GM20000 (cell line): ENCODE measurements around the gene SP8.
A peak's percentile ranks its signal among the peaks of the same experiment; 100 is the strongest.

Source experiments
- DNase-seq: peaks from one replicate; pipeline ENCODE4 v3.0.0; 2012; ENCODE audit warnings: low spot score
- TF ChIP-seq, protein P1 (sequence below): IDR thresholded peaks from 2 replicates; pipeline ENCODE4 v1.5.1; 2012; ENCODE audit warnings: mild to moderate bottlenecking, control low read depth; ENCODE audit errors: extremely low read depth, missing control alignments

The SP8 gene

DNA sequence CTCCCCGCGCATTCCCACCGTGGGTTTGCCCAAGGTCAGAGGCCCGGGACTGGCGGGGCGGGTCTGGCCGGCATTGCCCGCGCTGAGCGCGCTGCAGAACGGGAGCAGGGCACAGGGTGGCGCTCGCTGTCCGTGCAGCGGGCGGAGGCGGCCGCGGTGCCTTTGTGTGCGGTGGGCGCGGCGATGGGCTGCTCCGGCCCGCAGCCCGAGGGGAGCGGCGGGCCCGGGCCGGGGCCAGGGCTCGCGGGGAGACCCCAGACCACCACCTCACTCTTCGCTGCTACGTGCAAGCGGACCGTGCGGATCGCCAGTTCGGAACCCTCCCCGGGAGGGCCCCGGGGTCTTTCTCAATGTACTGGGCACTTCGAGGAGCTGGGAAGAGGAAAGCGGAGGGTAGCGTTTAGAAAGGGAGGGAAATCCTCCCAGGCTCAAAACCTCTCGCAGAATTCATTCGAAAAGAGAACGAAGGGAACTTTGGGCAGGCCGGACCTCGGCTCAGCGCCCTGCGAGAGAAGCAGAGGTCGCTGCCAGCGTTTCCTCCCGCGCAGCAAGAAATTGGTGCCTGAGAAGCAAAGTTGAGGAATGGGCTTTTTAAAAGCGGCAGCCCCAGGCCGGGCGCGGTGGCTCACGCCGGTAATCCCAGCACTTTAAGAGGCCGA, 8.5 kb downstream of the SP8 start:
- TF ChIP-seq, protein P1, sequence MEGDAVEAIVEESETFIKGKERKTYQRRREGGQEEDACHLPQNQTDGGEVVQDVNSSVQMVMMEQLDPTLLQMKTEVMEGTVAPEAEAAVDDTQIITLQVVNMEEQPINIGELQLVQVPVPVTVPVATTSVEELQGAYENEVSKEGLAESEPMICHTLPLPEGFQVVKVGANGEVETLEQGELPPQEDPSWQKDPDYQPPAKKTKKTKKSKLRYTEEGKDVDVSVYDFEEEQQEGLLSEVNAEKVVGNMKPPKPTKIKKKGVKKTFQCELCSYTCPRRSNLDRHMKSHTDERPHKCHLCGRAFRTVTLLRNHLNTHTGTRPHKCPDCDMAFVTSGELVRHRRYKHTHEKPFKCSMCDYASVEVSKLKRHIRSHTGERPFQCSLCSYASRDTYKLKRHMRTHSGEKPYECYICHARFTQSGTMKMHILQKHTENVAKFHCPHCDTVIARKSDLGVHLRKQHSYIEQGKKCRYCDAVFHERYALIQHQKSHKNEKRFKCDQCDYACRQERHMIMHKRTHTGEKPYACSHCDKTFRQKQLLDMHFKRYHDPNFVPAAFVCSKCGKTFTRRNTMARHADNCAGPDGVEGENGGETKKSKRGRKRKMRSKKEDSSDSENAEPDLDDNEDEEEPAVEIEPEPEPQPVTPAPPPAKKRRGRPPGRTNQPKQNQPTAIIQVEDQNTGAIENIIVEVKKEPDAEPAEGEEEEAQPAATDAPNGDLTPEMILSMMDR, result peak; percentile 73
- peak; percentile 70 for DNase-seq

DNA sequence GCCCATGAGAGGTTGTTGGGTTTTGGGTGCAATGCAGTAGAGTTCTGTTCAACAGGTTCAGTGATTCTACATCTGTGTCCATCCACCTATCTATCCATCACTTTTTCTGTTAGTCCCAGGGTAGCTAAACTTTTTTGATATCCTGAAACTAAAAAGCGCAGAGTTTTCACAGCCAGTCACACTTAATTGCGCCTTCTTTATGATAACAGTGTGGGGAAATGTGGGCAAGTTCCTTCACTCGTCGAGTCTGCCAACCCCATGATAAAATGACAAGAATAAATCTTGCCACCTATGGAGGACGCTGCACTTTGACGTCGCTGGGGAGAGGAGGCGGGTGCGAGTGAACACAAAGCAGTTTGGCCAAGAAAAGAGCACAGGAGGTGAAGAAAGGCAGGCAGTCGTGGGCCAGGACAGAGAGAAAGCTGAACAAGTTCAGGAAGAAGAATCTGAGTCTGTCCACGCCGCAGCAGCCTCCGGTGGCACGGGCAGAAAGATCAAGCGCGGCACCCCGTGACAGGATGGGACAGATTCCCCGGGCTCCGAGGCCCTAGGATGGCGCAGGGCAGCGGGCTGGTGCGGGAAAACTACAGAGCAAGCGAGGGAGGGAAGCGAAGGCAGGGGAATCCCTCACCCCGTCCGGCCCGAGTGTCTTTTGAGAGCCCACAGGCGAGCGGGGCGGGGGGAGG, 9.2 kb downstream of the SP8 start:
- TF ChIP-seq, protein P1, result no peak
- no peak for DNase-seq

DNA sequence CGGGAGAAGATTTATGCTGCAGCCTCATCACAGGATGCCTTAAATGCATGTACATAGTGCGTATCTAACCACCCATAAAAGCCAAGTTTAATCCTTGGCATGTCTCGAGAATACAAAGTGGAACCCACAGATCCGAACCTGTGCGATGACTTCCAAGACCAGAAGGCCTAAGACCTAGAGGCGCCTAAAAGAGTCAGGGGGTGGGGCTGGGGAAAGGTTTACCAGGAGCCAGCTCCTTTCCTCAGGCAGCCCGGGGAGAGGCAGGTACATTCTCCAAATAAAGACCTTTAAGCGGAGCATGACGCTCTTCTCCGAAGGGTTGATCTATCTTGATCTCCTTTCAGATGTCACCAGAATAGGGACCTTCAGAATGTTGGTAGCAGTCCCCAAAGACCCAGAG, 9.7 kb downstream of the SP8 start:
- no peak for DNase-seq
- TF ChIP-seq, protein P1, result no peak

DNA sequence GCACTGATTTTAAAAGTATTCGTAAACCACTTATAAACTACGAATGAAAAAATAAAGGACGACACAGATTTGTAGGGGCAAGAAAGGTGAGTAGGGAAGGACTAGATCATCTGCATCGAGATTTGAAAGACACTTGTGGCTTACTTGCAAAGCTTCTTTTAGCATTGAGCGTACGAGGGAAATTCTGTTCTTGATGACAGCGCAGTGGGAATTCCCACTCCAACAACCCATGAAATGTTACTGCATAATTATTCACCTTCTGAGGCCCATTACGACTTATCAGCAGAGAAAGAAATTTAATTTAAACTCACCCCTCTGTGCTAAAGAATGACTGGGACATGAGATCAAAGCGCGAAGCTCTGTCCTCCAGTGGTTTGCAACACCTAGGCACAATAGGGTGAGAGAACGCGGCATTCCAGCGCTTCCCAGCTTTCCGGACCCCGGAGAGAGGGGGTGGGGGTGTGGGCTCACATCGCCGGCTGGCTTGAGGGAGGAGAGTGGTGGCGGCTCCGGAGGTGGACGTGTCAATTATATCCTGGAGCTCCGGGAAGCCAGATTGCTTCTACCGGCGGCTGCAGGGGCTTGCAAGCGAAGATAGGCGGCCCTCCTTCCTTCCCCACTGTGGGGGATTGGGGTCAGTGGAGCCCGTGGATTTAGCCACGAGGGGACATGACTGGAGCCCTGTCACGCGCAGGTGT, 10.3 kb downstream of the SP8 start:
- TF ChIP-seq, protein P1, result no peak
- DNase-seq, result no peak

DNA sequence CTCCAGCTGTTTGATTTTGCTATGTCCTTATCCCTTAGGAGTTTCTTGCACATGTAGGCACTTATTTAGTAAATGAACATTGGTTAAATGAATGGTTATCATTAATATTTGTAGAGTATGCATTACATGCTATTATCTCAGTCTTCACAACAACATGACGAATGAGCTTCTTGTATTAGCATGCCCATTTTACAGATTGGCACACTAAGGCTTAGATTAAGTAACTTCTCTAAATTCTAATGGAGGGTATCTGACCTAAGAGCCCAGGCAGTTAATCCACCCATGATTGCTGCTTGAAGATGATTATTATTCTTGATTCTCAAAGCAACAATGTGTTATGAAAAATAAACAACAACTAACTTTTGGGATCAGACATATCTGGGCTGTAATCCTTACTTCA, 32.7 kb downstream of the SP8 start:
- TF ChIP-seq, protein P1, result no peak
- DNase-seq, result no peak

DNA sequence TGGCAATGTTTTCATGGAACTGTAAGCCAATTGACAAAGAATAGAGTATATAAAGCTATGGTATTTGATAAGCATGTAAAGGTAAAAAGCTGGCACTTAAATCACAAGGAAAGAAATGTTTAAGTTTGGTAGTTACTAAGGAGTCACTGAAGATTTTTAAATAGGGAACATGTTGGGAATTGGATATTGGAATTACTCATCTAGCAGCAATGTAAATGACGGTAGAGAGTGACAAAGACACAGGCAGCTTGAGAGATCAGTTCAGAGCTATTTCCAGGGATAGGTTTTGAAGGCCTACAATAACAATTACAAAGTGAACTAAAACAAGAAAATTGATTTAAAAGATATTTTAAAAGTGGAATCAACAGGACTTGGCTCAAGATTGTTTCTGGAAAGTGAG, 36.8 kb downstream of the SP8 start:
- no peak for DNase-seq
- TF ChIP-seq, protein P1, result no peak

DNA sequence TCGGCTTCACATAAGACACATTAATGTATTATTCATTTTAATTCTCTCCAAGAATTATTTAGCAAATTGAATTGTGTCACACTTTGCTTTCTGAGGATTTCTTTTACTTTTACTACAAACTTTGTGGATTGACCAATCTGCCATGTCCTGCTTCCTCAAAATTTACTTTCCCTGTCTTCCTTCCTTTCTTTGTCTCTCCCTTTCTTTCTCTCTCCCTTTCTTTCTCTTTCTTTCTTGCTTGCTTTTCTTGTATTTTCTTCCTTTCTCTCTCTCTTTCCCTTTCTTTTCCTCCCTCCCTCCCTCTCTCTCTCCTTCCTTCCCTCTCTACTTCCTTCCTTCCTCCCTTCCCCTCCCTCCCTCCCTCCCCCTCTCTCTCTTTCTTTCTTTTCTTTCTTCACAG, 37.8 kb downstream of the SP8 start:
- no peak for DNase-seq
- TF ChIP-seq, protein P1, result no peak
